OCI-LY3 (cell line): Measurements from ENCODE around the gene IMMP2L.

ENCODE experiments used
- CTCF ChIP-seq: fragments of 200-600, 300-600 bp; sonication (generic); IDR thresholded peaks from 2 replicates; pipeline ENCODE4 v1.5.1; 2014; ENCODE audit warnings: antibody characterized with exemption, low read length, low read depth
- EZH2phosphoT487 ChIP-seq: fragments of 200-600 bp; shearing (Covaris generic); IDR thresholded peaks from 2 replicates; pipeline ENCODE4 v1.6.1; 2018; ENCODE audit warnings: antibody characterized with exemption, mixed run types, low read depth

- TF ChIP-seq CTCF (no peak), EZH2phosphoT487 (no peak)
These were observed 916.7 kb downstream of the IMMP2L start for GRCh38 chr7:110645616-110646015.
